H9 (cell line): ENCODE data around the gene CAPN5. TPM values are rescaled to one million over a fixed set of nuclear protein-coding genes. Genes with fewer than 3 reads are reported as not detected.

Source experiments
- DNase-seq: peaks from one replicate; pipeline ENCODE4 v3.0.0-alpha.2; 2017
- H2AFZ ChIP-seq: one replicate; pipeline ENCODE4 v1.6.1; 2013; ENCODE audit warnings: mild to moderate bottlenecking, low read length, control low read depth, moderate library complexity
- H2AK5ac ChIP-seq: 2 replicates; pipeline ENCODE4 v1.6.1; 2013; ENCODE audit warnings: low read length, control low read depth, mixed read lengths; ENCODE audit not compliant: insufficient read length
- H2BK120ac ChIP-seq: one replicate; pipeline ENCODE4 v1.6.1; 2013; ENCODE audit warnings: low read depth, mild to moderate bottlenecking, low read length, control low read depth, inconsistent platforms; ENCODE audit not compliant: poor library complexity, severe bottlenecking
- H2BK12ac ChIP-seq: 2 replicates; pipeline ENCODE4 v1.6.1; 2013; ENCODE audit warnings: low read length, control low read depth, mixed read lengths, low read depth; ENCODE audit not compliant: insufficient read length
- H2BK15ac ChIP-seq: 2 replicates; pipeline ENCODE4 v1.6.1; 2013; ENCODE audit warnings: low read depth, low read length, control low read depth
- H2BK20ac ChIP-seq: one replicate; pipeline ENCODE4 v1.6.1; 2013; ENCODE audit warnings: low read depth, mild to moderate bottlenecking, low read length, control low read depth, inconsistent platforms; ENCODE audit not compliant: poor library complexity, severe bottlenecking
- H2BK5ac ChIP-seq: 2 replicates; pipeline ENCODE4 v1.6.1; 2013; ENCODE audit warnings: low read length, control low read depth, mixed read lengths; ENCODE audit not compliant: insufficient read length
- H3K14ac ChIP-seq: 2 replicates; pipeline ENCODE4 v1.6.1; 2013; ENCODE audit warnings: low read length, control low read depth; ENCODE audit not compliant: insufficient read depth
- H3K18ac ChIP-seq: 2 replicates; pipeline ENCODE4 v1.6.1; 2013; ENCODE audit warnings: low read depth, mild to moderate bottlenecking, mixed read lengths, low read length, control low read depth; ENCODE audit not compliant: insufficient read length
- H3K23ac ChIP-seq: 2 replicates; pipeline ENCODE4 v1.6.1; 2013; ENCODE audit warnings: low read length, control low read depth, mixed read lengths, low read depth; ENCODE audit not compliant: insufficient read length
- H3K23me2 ChIP-seq: 2 replicates; pipeline ENCODE4 v1.6.1; 2013; ENCODE audit warnings: low read depth, mild to moderate bottlenecking, mixed read lengths, low read length, control low read depth; ENCODE audit not compliant: insufficient read length, poor library complexity, severe bottlenecking
- H3K27ac ChIP-seq: 2 replicates; pipeline ENCODE4 v1.5.1; 2013; ENCODE audit warnings: low read length, control low read depth, mixed read lengths, low read depth; ENCODE audit not compliant: insufficient read length
- H3K27me3 ChIP-seq: 2 replicates; pipeline ENCODE4 v1.6.1; 2013; ENCODE audit warnings: low read length, control low read depth, inconsistent platforms; ENCODE audit not compliant: insufficient read depth
- H3K4ac ChIP-seq: 2 replicates; pipeline ENCODE4 v1.6.1; 2013; ENCODE audit warnings: low read depth, mild to moderate bottlenecking, control low read depth, inconsistent platforms, low read length, moderate library complexity
- H3K4me1 ChIP-seq: 2 replicates; pipeline ENCODE4 v1.6.1; 2013; ENCODE audit warnings: low read length, control low read depth, inconsistent platforms; ENCODE audit not compliant: insufficient read depth
- H3K4me2 ChIP-seq: 2 replicates; pipeline ENCODE4 v1.6.1; 2013; ENCODE audit warnings: low read length, control low read depth, mixed read lengths; ENCODE audit not compliant: insufficient read length, insufficient read depth
- H3K56ac ChIP-seq: 2 replicates; pipeline ENCODE4 v1.6.1; 2013; ENCODE audit warnings: low read depth, mild to moderate bottlenecking, mixed read lengths, low read length, control low read depth; ENCODE audit not compliant: insufficient read length
- H3K79me1 ChIP-seq: 2 replicates; pipeline ENCODE4 v1.6.1; 2013; ENCODE audit warnings: low read depth, mild to moderate bottlenecking, moderate library complexity, low read length, control low read depth, inconsistent platforms; ENCODE audit not compliant: insufficient read depth, poor library complexity, severe bottlenecking
- H3K79me2 ChIP-seq: 2 replicates; pipeline ENCODE4 v1.6.1; 2013; ENCODE audit warnings: low read length, control low read depth, inconsistent platforms; ENCODE audit not compliant: insufficient read depth
- H3K9ac ChIP-seq: 2 replicates; pipeline ENCODE4 v1.6.1; 2013; ENCODE audit warnings: low read length, control low read depth, mixed read lengths; ENCODE audit not compliant: insufficient read length; ENCODE audit errors: extremely low read depth
- H3K9me3 ChIP-seq: one replicate; pipeline ENCODE4 v1.6.1; 2013; ENCODE audit warnings: low read depth, low read length, inconsistent platforms; ENCODE audit not compliant: control insufficient read depth
- H3T11ph ChIP-seq: one replicate; pipeline ENCODE4 v1.6.1; 2013; ENCODE audit warnings: mild to moderate bottlenecking, low read length, control low read depth, inconsistent platforms
- H4K20me1 ChIP-seq: one replicate; pipeline ENCODE4 v1.6.1; 2013; ENCODE audit not compliant: control insufficient read depth, insufficient read length, insufficient read depth
- H4K5ac ChIP-seq: 2 replicates; pipeline ENCODE4 v1.6.1; 2013; ENCODE audit warnings: low read depth, mild to moderate bottlenecking, mixed read lengths, low read length, control low read depth; ENCODE audit not compliant: insufficient read length
- H4K8ac ChIP-seq: replicated peaks from 2 replicates; pipeline ENCODE4 v1.6.1; 2013; ENCODE audit warnings: low read length, control low read depth, mixed read lengths, low read depth; ENCODE audit not compliant: insufficient read length
- H4K91ac ChIP-seq: 2 replicates; pipeline ENCODE4 v1.6.1; 2013; ENCODE audit warnings: low read depth, mild to moderate bottlenecking, moderate library complexity, mixed read lengths, low read length, control low read depth; ENCODE audit not compliant: insufficient read length
- H3K27ac Mint-ChIP-seq, 3 experiments: 2 replicates in 2 of 3; 3 replicates in 1 of 3; pipeline ENCODE4 v1.8.0; 2020 to 2021; ENCODE audit warnings: mixed read lengths in 3 of 3, mild to moderate bottlenecking in 1 of 3, moderate library complexity in 1 of 3
- H3K27me3 Mint-ChIP-seq: 2 replicates; pipeline ENCODE4 v1.8.0; 2021; ENCODE audit warnings: low read depth, mild to moderate bottlenecking, moderate library complexity, mixed read lengths
- H3K36me3 Mint-ChIP-seq, 3 experiments: 2 replicates in 2 of 3; 3 replicates in 1 of 3; pipeline ENCODE4 v1.8.0; 2020 to 2021; ENCODE audit warnings: low read depth in 3 of 3, mixed read lengths in 3 of 3; ENCODE audit not compliant: insufficient read depth in 1 of 3
- H3K4me1 Mint-ChIP-seq, 2 experiments: 2 replicates each; pipeline ENCODE4 v1.8.0; 2020; ENCODE audit warnings: mixed read lengths in 2 of 2
- H3K4me3 Mint-ChIP-seq, 2 experiments: 2 replicates in 1 of 2; 3 replicates in 1 of 2; pipeline ENCODE4 v1.8.0; 2020 to 2021; ENCODE audit warnings: mild to moderate bottlenecking in 2 of 2, mixed read lengths in 2 of 2, moderate library complexity in 1 of 2
- H3K9me3 Mint-ChIP-seq, 2 experiments: 2 replicates in 1 of 2; 3 replicates in 1 of 2; pipeline ENCODE4 v1.8.0; 2020; ENCODE audit warnings: mild to moderate bottlenecking in 2 of 2, mixed read lengths in 2 of 2, moderate library complexity in 1 of 2
- WGBS: extraction: QIAGEN DNeasy Blood & Tissue Kit; methylation state at CpG from one replicate; pipeline ENCODE4 v1.1.7; 2013; ENCODE audit warnings: missing lambda C conversion rate, low lambda C conversion rate, mixed read lengths; ENCODE audit not compliant: insufficient read length; ENCODE audit errors: extremely low coverage; 5-methylcytosine and 5-hydroxymethylcytosine counted together
- total RNA-seq: library from RNA; stranded (reverse); gene quantifications from 2 replicates; pipeline ENCODE4 v1.2.1, GENCODE V29; 2021
- TF ChIP-seq, protein P1 (sequence below): fragments of 200-600 bp; sonication (generic); conservative IDR thresholded peaks from 3 replicates; pipeline ENCODE4 v1.8.0; 2021; ENCODE audit warnings: antibody characterized with exemption, mild to moderate bottlenecking

CAPN5 gene
- total RNA-seq, 1 experiment from 2014 or later = 16.7 TPM

DNA sequence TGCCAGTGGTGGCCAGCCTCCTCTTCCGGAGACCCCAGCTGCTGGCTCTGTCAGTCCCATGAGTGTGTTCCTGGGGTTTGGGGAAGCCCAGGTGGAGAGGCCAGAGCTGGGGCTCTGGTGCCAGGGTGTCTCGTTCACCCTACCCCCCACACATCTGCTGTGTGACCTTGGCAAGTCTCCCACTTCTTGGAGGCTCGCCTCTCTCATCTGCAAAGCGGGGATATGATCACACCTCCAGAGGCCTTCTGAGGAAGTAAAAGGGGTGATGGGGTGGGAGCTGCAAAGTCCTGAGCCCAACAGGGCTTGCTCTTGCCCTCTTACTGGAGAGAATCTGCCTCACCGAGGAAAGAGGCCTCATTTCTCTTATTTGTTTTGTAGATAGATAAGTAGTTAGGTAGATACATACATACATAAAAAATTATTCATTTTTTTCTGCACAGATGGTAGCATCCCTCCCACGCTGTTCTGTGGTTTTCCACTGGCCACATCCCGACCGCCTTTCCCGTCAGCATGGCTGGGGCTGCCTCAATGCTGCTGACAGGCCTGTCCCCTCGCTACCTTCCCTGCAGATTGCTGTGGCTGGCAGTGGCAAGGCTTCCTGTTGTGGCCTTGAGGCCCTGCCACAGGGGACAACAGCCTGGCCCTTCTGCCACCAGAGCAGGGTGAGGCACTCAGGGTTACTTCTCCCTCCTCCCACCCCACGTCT, 85.2 kb downstream of the CAPN5 start:
- H2BK5ac ChIP-seq = no peak overlapping the region
- Mint-ChIP-seq H3K4me1 (peaks cover 19 to 23% of the 10 kb centered on the region in 2 experiments), H3K9me3 (no peaks in the 10 kb centered on the region; a peak in 1 of 5 replicates), H3K36me3 (no peaks in the 10 kb centered on the region; a peak in 1 of 7 replicates), H3K27ac (no peak overlapping the region), H3K4me3 (no peak overlapping the region), H3K27me3 (peaks cover 8% of the 10 kb centered on the region)
- no peak overlapping the region for H2AFZ ChIP-seq
- H3T11ph ChIP-seq = no peak overlapping the region
- H3K4me1 ChIP-seq = peaks cover 2% of the 10 kb centered on the region; the same call in 1 of the 2 replicates
- H3K56ac ChIP-seq = no peak overlapping the region
- H3K27ac ChIP-seq = no peak overlapping the region
- H3K79me1 ChIP-seq = no peaks in the 10 kb centered on the region
- H4K91ac ChIP-seq = no peak overlapping the region
- no peak overlapping the region for H3K4ac ChIP-seq
- H2BK120ac ChIP-seq = no peak overlapping the region
- peaks cover 3% of the 10 kb centered on the region for H4K20me1 ChIP-seq
- H3K4me2 ChIP-seq = no peak overlapping the region
- no peak overlapping the region for H2BK20ac ChIP-seq
- H4K5ac ChIP-seq = no peak overlapping the region
- H3K18ac ChIP-seq = no peak overlapping the region
- no peak overlapping the region for H2BK12ac ChIP-seq
- H3K27me3 ChIP-seq = no peaks in the 10 kb centered on the region
- no peak overlapping the region for H2AK5ac ChIP-seq
- H2BK15ac ChIP-seq = no peak overlapping the region
- H3K9me3 ChIP-seq = no peaks in the 10 kb centered on the region
- no peak overlapping the region for H3K9ac ChIP-seq
- no peaks in the 10 kb centered on the region for H3K79me2 ChIP-seq
- no peak overlapping the region for H3K14ac ChIP-seq
- H4K8ac ChIP-seq = no peak overlapping the region
- WGBS = no CpG with 5 or more reads among the region's 11 CpGs
- H3K23ac ChIP-seq = no peak overlapping the region
- peaks cover 8% of the 10 kb centered on the region for H3K23me2 ChIP-seq
- no peak for DNase-seq
- TF ChIP-seq, protein P1, sequence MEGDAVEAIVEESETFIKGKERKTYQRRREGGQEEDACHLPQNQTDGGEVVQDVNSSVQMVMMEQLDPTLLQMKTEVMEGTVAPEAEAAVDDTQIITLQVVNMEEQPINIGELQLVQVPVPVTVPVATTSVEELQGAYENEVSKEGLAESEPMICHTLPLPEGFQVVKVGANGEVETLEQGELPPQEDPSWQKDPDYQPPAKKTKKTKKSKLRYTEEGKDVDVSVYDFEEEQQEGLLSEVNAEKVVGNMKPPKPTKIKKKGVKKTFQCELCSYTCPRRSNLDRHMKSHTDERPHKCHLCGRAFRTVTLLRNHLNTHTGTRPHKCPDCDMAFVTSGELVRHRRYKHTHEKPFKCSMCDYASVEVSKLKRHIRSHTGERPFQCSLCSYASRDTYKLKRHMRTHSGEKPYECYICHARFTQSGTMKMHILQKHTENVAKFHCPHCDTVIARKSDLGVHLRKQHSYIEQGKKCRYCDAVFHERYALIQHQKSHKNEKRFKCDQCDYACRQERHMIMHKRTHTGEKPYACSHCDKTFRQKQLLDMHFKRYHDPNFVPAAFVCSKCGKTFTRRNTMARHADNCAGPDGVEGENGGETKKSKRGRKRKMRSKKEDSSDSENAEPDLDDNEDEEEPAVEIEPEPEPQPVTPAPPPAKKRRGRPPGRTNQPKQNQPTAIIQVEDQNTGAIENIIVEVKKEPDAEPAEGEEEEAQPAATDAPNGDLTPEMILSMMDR = no peak
